HEK293T (cell line): ENCODE data around the gene ITGAD.

Source experiments
- ARNT ChIP-seq: fragments of 450-650 bp; IDR thresholded peaks from 2 replicates; pipeline ENCODE4 v1.6.1; 2017; ENCODE audit warnings: mild to moderate bottlenecking
- BHLHE40 ChIP-seq: fragments of 450-650 bp; IDR thresholded peaks from 2 replicates; pipeline ENCODE4 v1.6.1; 2016; ENCODE audit warnings: mild to moderate bottlenecking, moderate library complexity, borderline replicate concordance
- ELF4 ChIP-seq: fragments of 450-650 bp; IDR thresholded peaks from 2 replicates; pipeline ENCODE4 v1.6.1; 2017; ENCODE audit warnings: antibody characterized with exemption
- FOXA1 ChIP-seq: fragments of 450-650 bp; IDR thresholded peaks from 2 replicates; pipeline ENCODE4 v1.6.1; 2016; ENCODE audit warnings: mild to moderate bottlenecking
- FOXK2 ChIP-seq: fragments of 450-650 bp; IDR thresholded peaks from 2 replicates; pipeline ENCODE4 v1.6.1; 2016; ENCODE audit warnings: mild to moderate bottlenecking
- FOXM1 ChIP-seq: fragments of 450-650 bp; IDR thresholded peaks from 2 replicates; pipeline ENCODE4 v1.6.1; 2017; ENCODE audit warnings: mild to moderate bottlenecking, borderline replicate concordance
- ZNF384 ChIP-seq: fragments of 450-650 bp; IDR thresholded peaks from 2 replicates; pipeline ENCODE4 v1.6.1; 2016
- TF ChIP-seq, protein P1 (sequence below): fragments of 450-650 bp; IDR thresholded peaks from 2 replicates; pipeline ENCODE4 v1.6.1; 2016

GRCh38 chr16:31475946-31476302 lies 82.8 kb downstream of the ITGAD start:
- TF ChIP-seq FOXA1, result no peak
- TF ChIP-seq, protein P1, sequence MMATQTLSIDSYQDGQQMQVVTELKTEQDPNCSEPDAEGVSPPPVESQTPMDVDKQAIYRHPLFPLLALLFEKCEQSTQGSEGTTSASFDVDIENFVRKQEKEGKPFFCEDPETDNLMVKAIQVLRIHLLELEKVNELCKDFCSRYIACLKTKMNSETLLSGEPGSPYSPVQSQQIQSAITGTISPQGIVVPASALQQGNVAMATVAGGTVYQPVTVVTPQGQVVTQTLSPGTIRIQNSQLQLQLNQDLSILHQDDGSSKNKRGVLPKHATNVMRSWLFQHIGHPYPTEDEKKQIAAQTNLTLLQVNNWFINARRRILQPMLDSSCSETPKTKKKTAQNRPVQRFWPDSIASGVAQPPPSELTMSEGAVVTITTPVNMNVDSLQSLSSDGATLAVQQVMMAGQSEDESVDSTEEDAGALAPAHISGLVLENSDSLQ, result no peak
- TF ChIP-seq ARNT, result no peak
- no peak for TF ChIP-seq BHLHE40
- no peak for TF ChIP-seq ZNF384
- no peak for TF ChIP-seq ELF4
- TF ChIP-seq FOXM1, result no peak
- TF ChIP-seq FOXK2, result no peak
